DND-41 (cell line): Measurements from ENCODE around the gene TMED4.

Experiments
- CTCF ChIP-seq: IDR thresholded peaks from 2 replicates; pipeline ENCODE4 v1.5.1; 2012; ENCODE audit warnings: borderline replicate concordance, low read length, moderate library complexity, mild to moderate bottlenecking; ENCODE audit not compliant: poor library complexity, severe bottlenecking; ENCODE audit errors: extremely low read depth
- EZH2 ChIP-seq: IDR thresholded peaks from 3 replicates; pipeline ENCODE4 v1.6.1; 2012; ENCODE audit warnings: borderline replicate concordance, low read depth, mild to moderate bottlenecking, moderate library complexity, low read length, inconsistent platforms; ENCODE audit not compliant: severe bottlenecking

GRCh38 chr7:44540592-44541027 lies 41.4 kb downstream of the TMED4 start:
- TF ChIP-seq CTCF (no peak), EZH2 (no peak)
